ENCODE data around the gene PRSS56. TPM values are rescaled to one million over a fixed set of nuclear protein-coding genes. Genes with fewer than 3 reads are reported as not detected.
"Not testable (repeated sequence)": the region's sequence is repeated elsewhere in the genome, so short reads cannot be mapped to it uniquely, and the experiment has no call there.

The PRSS56 gene
- total RNA-seq, 3 donors from 2014 or later: not detected

GRCh38 chr2:232523682-232524597, 3.8 kb downstream of the PRSS56 start:
- DNase-seq (no peak), ATAC-seq (peak; percentile 26 to 41)
- no peak overlapping the region for H3K4me3 Mint-ChIP-seq
- peaks cover 59% of the 10 kb centered on the region for H3K27me3 Mint-ChIP-seq (ENCODE audit: low read depth)
- no peaks in the 10 kb centered on the region for H3K36me3 Mint-ChIP-seq (ENCODE audit: insufficient read depth)
- H3K9me3 Mint-ChIP-seq: no peaks in the 10 kb centered on the region
- peaks cover 13% of the 10 kb centered on the region for H3K4me1 Mint-ChIP-seq (ENCODE audit: low read depth)

GRCh38 chr2:232524771-232525170, 4.6 kb downstream of the PRSS56 start:
- no peak overlapping the region for H3K4me3 Mint-ChIP-seq
- peaks cover 17% of the 10 kb centered on the region for H3K4me1 Mint-ChIP-seq (ENCODE audit: low read depth)
- H3K27me3 Mint-ChIP-seq (ENCODE audit: low read depth): peaks cover 55% of the 10 kb centered on the region
- ATAC-seq (no peak), DNase-seq (no peak)
- H3K9me3 Mint-ChIP-seq: no peaks in the 10 kb centered on the region
- no peaks in the 10 kb centered on the region for H3K36me3 Mint-ChIP-seq (ENCODE audit: insufficient read depth)

- no peaks in the 10 kb centered on the region for H3K9me3 Mint-ChIP-seq
- H3K4me3 Mint-ChIP-seq: no peak overlapping the region
- ATAC-seq: no peak
- H3K4me1 Mint-ChIP-seq (ENCODE audit: low read depth): peaks cover 17% of the 10 kb centered on the region
- no peak for DNase-seq
- H3K36me3 Mint-ChIP-seq (ENCODE audit: insufficient read depth): no peaks in the 10 kb centered on the region
- H3K27me3 Mint-ChIP-seq (ENCODE audit: low read depth): peaks cover 54% of the 10 kb centered on the region
These were observed 5.0 kb downstream of the PRSS56 start for GRCh38 chr2:232525199-232525598.

- H3K36me3 Mint-ChIP-seq (ENCODE audit: insufficient read depth): no peaks in the 10 kb centered on the region
- H3K27me3 Mint-ChIP-seq (ENCODE audit: low read depth): peaks cover 52% of the 10 kb centered on the region
- H3K4me1 Mint-ChIP-seq (ENCODE audit: low read depth): peaks cover 17% of the 10 kb centered on the region
- no peaks in the 10 kb centered on the region for H3K9me3 Mint-ChIP-seq
- no peak within 1 kb of the TSS for H3K4me3 Mint-ChIP-seq
- DNase-seq (no peak), ATAC-seq (no peak)
These were observed 5.7 kb downstream of the PRSS56 start, which contains the start of gene CHRND for GRCh38 chr2:232525791-232526371. TSS of gene CHRND (plus strand) at chr2:232526160. CDS start at chr2:232526216, 56 bp downstream.

GRCh38 chr2:232526372-232526941, 6.3 kb downstream of the PRSS56 start:
- Mint-ChIP-seq H3K4me1 (ENCODE audit: low read depth) (peaks cover 16% of the 10 kb centered on the region), H3K9me3 (no peaks in the 10 kb centered on the region), H3K27me3 (ENCODE audit: low read depth) (peaks cover 49% of the 10 kb centered on the region), H3K4me3 (no peak overlapping the region), H3K36me3 (ENCODE audit: insufficient read depth) (no peaks in the 10 kb centered on the region)
- DNase-seq (no peak), ATAC-seq (no peak)

- ATAC-seq (no peak), DNase-seq (no peak)
- no peaks in the 10 kb centered on the region for H3K36me3 Mint-ChIP-seq (ENCODE audit: insufficient read depth)
- no peaks in the 10 kb centered on the region for H3K9me3 Mint-ChIP-seq
- H3K4me3 Mint-ChIP-seq: no peak overlapping the region
- H3K27me3 Mint-ChIP-seq (ENCODE audit: low read depth): peaks cover 44% of the 10 kb centered on the region
- H3K4me1 Mint-ChIP-seq (ENCODE audit: low read depth): peaks cover 15% of the 10 kb centered on the region
These were observed 7.8 kb downstream of the PRSS56 start for GRCh38 chr2:232527905-232528470.

GRCh38 chr2:232528746-232529460, 8.7 kb downstream of the PRSS56 start:
- no peaks in the 10 kb centered on the region for H3K36me3 Mint-ChIP-seq (ENCODE audit: insufficient read depth)
- H3K9me3 Mint-ChIP-seq: no peaks in the 10 kb centered on the region
- no peak overlapping the region for H3K4me3 Mint-ChIP-seq
- ATAC-seq (peak; percentile 34 to 38), DNase-seq (no peak)
- H3K27me3 Mint-ChIP-seq (ENCODE audit: low read depth): peaks cover 38% of the 10 kb centered on the region
- peaks cover 12% of the 10 kb centered on the region for H3K4me1 Mint-ChIP-seq (ENCODE audit: low read depth)

- H3K27me3 Mint-ChIP-seq (ENCODE audit: low read depth): peaks cover 31% of the 10 kb centered on the region
- H3K4me3 Mint-ChIP-seq: no peak overlapping the region
- DNase-seq: no peak
- H3K9me3 Mint-ChIP-seq: no peaks in the 10 kb centered on the region
- ATAC-seq: no peak
- H3K36me3 Mint-ChIP-seq (ENCODE audit: insufficient read depth): no peaks in the 10 kb centered on the region
- H3K4me1 Mint-ChIP-seq (ENCODE audit: low read depth): peaks cover 12% of the 10 kb centered on the region
These were observed 9.8 kb downstream of the PRSS56 start for GRCh38 chr2:232529806-232530547.

GRCh38 chr2:232530626-232531260, 10.6 kb downstream of the PRSS56 start:
- no peak overlapping the region for H3K4me3 Mint-ChIP-seq
- H3K27me3 Mint-ChIP-seq (ENCODE audit: low read depth): peaks cover 31% of the 10 kb centered on the region
- peaks cover 12% of the 10 kb centered on the region for H3K4me1 Mint-ChIP-seq (ENCODE audit: low read depth)
- H3K36me3 Mint-ChIP-seq (ENCODE audit: insufficient read depth): no peaks in the 10 kb centered on the region
- no peak for DNase-seq
- ATAC-seq: no peak
- H3K9me3 Mint-ChIP-seq: no peaks in the 10 kb centered on the region

- Mint-ChIP-seq H3K36me3 (ENCODE audit: insufficient read depth) (no peaks in the 10 kb centered on the region), H3K4me3 (no peak overlapping the region), H3K4me1 (ENCODE audit: low read depth) (peaks cover 12% of the 10 kb centered on the region), H3K27me3 (ENCODE audit: low read depth) (peaks cover 27% of the 10 kb centered on the region), H3K9me3 (no peaks in the 10 kb centered on the region)
- DNase-seq (no peak), ATAC-seq (no peak)
These were observed 12.2 kb downstream of the PRSS56 start for GRCh38 chr2:232532419-232532818.

- H3K27me3 Mint-ChIP-seq (ENCODE audit: low read depth): peaks cover 25% of the 10 kb centered on the region
- H3K9me3 Mint-ChIP-seq; H3K36me3 Mint-ChIP-seq (ENCODE audit: insufficient read depth); DNase-seq; ATAC-seq; H3K4me3 Mint-ChIP-seq: not testable (repeated sequence)
- peaks cover 12% of the 10 kb centered on the region for H3K4me1 Mint-ChIP-seq (ENCODE audit: low read depth)
These were observed 12.6 kb downstream of the PRSS56 start for GRCh38 chr2:232532821-232533220.

- Mint-ChIP-seq H3K4me1 (ENCODE audit: low read depth) (peaks cover 7% of the 10 kb centered on the region), H3K9me3 (no peaks in the 10 kb centered on the region), H3K4me3 (no peak overlapping the region), H3K27me3 (ENCODE audit: low read depth) (peaks cover 13% of the 10 kb centered on the region), H3K36me3 (ENCODE audit: insufficient read depth) (no peaks in the 10 kb centered on the region)
- DNase-seq (no peak), ATAC-seq (no peak)
These were observed 13.9 kb downstream of the PRSS56 start for GRCh38 chr2:232533944-232534710.

Measured in activated T-cell treated with anti-CD3 and anti-CD28 coated beads, Interleukin-2, amount 50 U/mL, for 4 hours (primary cell).